ENCODE results near the gene DHCR7. TPM values are rescaled to one million over a fixed set of nuclear protein-coding genes. Genes with fewer than 3 reads are reported as not detected.

Gene DHCR7
- total RNA-seq, 1 donor from 2014 or later = 97.0 TPM

GRCh38 chr11:71438650-71439049 lies 9.5 kb downstream of the DHCR7 start:
- no peaks in the 10 kb centered on the region for H3K27me3 Mint-ChIP-seq
- DNase-seq (ENCODE audit: extremely low spot score, unreplicated experiment) = no peak
- no peaks in the 10 kb centered on the region for H3K9me3 Mint-ChIP-seq
- H3K36me3 Mint-ChIP-seq = peaks cover 18% of the 10 kb centered on the region
- no peak overlapping the region for H3K27ac Mint-ChIP-seq
- peaks cover 2% of the 10 kb centered on the region for H3K4me1 Mint-ChIP-seq (ENCODE audit: unreplicated experiment)
- no peak overlapping the region for H3K4me3 Mint-ChIP-seq
- no peak for TF ChIP-seq CTCF (conservative IDR thresholded peaks at IDR 0.05)

GRCh38 chr11:71437879-71438278 lies 10.3 kb downstream of the DHCR7 start:
- H3K4me1 Mint-ChIP-seq (ENCODE audit: unreplicated experiment) = peaks cover 10% of the 10 kb centered on the region
- H3K36me3 Mint-ChIP-seq = peaks cover 17% of the 10 kb centered on the region
- H3K4me3 Mint-ChIP-seq = no peak overlapping the region
- DNase-seq (ENCODE audit: extremely low spot score, unreplicated experiment) = no peak
- H3K27me3 Mint-ChIP-seq = no peaks in the 10 kb centered on the region
- no peak overlapping the region for H3K27ac Mint-ChIP-seq
- no peak for TF ChIP-seq CTCF (conservative IDR thresholded peaks at IDR 0.05)
- H3K9me3 Mint-ChIP-seq = no peaks in the 10 kb centered on the region

GRCh38 chr11:71437399-71437798 lies 10.8 kb downstream of the DHCR7 start:
- Mint-ChIP-seq H3K27me3 (no peaks in the 10 kb centered on the region), H3K36me3 (peaks cover 14% of the 10 kb centered on the region), H3K4me3 (no peak overlapping the region), H3K4me1 (ENCODE audit: unreplicated experiment) (peaks cover 10% of the 10 kb centered on the region), H3K27ac (no peak overlapping the region), H3K9me3 (no peaks in the 10 kb centered on the region)
- no peak for TF ChIP-seq CTCF (conservative IDR thresholded peaks at IDR 0.05)
- DNase-seq (ENCODE audit: extremely low spot score, unreplicated experiment) = no peak

- Mint-ChIP-seq H3K27me3 (no peaks in the 10 kb centered on the region), H3K4me3 (no peak overlapping the region), H3K27ac (no peak overlapping the region), H3K4me1 (ENCODE audit: unreplicated experiment) (peaks cover 10% of the 10 kb centered on the region), H3K9me3 (no peaks in the 10 kb centered on the region), H3K36me3 (peaks cover 12% of the 10 kb centered on the region)
- TF ChIP-seq CTCF (conservative IDR thresholded peaks at IDR 0.05) = no peak
- no peak for DNase-seq (ENCODE audit: extremely low spot score, unreplicated experiment)
These were observed 11.3 kb downstream of the DHCR7 start for GRCh38 chr11:71436861-71437260.

- Mint-ChIP-seq H3K4me1 (ENCODE audit: unreplicated experiment) (peaks cover 10% of the 10 kb centered on the region), H3K27ac (no peak overlapping the region), H3K9me3 (no peaks in the 10 kb centered on the region), H3K4me3 (no peak overlapping the region), H3K36me3 (peaks cover 7% of the 10 kb centered on the region), H3K27me3 (no peaks in the 10 kb centered on the region)
- DNase-seq (ENCODE audit: extremely low spot score, unreplicated experiment) = no peak
- TF ChIP-seq CTCF (conservative IDR thresholded peaks at IDR 0.05) = no peak
These were observed 12.8 kb downstream of the DHCR7 start for GRCh38 chr11:71435278-71435951.
